ACHN (cell line): Measurements from ENCODE around the gene DPP6.

Experiments
- DNase-seq: peaks from one replicate; pipeline ENCODE4 v3.0.0-alpha.2; 2015
- in situ Hi-C: cut with HindIII; loops from 2 replicates; pipeline ENCODE4 v1.10.0; 2017; ENCODE audit warnings: low sequenced_read_pairs, low pct_ligation_motif_present, low pct_unique_long_range_greater_than_20kb

DPP6 gene

DNA sequence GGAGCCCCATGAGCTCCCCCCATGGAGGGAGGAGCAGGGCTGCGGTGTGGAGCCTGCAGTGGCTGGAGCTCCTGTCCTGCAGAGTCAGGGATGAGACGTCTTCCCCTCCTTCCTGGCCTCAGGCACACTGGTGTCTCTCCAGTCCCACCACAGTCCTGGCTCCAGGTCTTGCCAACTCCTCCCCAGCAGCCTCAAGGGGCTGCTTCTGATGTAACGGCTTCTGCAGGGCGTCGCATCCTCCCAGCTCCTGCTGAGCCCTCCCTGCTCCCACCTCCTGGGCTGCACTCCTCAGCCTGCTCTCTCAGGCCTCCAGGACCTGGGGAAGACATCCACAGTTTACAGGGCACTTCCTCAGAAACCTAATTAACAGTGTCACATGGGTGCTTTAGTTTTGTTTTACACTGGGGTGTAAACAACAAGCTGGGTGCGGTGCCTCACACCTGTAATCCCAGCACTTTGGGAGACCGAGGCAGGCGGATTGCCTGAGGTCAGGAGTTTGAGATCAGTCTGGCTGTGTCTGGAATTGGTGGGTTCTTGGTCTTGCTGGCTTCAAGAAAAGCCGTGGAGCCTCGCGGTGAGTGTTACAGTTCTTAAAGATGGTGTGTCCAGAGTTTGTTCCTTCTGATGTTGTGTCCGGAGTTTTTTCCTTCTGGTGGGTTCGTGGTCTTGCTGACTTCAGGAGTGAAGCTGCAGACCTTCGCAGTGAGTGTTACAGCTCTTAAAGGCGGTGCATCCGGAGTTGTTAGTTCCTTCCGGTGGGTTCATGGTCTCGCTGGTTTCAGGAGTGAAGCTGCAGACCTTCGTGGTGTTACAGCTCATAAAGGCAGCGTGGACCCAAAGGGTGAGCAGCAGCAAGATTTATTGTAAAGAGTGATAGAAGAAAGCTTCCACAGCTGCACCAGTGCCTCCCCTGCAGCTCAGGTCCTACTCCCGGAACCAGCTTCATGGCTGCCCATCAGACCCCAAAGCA is 855.7 kb downstream of the DPP6 start:
- DNase-seq, result no peak
- in situ Hi-C loops, result no loop called here

DNA sequence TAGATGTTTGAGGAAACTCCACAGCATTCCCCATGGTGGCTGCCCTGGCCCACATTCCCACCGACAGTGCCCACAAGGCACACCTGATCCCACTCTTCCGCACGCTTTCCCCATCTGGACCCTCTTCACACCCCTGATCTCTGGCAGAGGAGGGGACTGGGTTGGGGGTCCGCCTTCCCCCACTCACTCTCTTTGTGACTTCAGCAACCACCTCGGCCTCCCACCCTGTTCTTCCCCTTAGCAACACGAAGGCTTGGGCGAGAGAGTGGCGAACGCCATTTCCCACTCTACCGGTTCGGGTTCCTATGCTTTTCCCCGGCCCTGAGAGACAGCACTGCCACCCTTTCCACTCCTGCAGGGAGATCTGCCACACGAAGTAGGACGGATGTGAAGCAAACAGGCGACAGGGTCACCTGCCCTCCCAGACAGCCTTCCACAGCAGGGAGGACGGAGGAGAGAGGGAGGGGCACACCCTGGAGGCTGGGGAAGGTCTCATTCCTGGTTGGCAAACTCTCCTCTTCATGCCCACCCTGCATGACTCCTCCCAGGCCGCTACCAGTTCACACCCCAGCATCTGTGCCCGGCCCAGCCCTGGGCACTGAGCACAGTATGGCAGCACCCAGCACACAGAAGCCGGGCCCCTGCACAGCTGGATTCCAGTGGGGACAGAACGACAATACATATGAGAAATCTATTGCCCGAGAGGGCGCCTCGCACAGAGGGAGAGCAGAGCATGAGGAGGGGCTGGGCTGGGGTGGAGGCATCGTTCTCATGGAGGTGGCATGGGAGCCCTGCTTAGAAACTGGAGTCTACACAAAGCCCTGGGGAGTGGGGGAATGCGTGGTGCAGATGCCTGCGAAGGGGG is 857.3 kb downstream of the DPP6 start:
- no peak for DNase-seq
- in situ Hi-C loops, result no loop called here

DNA sequence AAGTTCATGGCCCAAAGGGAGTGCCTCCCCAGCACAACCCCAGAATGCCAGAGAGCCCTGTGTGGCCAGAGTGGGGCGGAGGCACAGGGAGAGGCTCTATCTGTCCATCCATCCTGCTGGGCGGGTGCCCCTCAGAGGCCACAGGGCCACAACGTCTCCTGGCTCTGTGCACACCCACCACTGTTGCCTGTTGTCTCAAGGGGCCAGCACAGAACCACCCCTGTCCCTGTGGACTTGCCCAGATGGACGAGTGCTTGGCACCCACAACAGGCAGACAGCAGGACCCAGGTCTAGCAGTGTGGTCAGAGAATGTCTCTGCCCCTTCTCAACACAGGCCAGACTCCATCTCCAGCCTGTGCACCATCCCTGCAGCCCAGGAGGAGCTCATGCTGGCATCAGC is 857.9 kb downstream of the DPP6 start:
- no peak for DNase-seq
- in situ Hi-C loops, result no loop called here

DNA sequence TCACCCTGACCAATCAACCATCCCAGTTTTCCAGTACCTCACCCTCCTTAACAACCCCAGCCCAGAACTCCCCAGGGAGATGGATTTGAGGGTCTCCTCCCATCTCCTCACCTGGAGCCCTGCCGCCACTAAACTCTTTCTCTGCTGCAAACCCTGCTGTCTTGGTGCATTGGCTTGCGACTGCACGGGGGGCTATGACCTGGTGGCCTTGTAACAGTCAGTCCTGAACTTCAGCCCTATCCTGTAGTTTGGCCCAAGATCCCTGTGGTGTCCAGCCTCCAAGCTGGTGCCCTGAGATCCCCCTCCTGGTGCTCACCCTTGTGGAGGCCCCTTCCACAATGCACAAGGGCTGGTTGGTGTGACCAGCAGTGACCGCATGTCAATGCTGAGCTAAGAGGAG is 858.8 kb downstream of the DPP6 start:
- in situ Hi-C loops, result no loop called here
- no peak for DNase-seq

DNA sequence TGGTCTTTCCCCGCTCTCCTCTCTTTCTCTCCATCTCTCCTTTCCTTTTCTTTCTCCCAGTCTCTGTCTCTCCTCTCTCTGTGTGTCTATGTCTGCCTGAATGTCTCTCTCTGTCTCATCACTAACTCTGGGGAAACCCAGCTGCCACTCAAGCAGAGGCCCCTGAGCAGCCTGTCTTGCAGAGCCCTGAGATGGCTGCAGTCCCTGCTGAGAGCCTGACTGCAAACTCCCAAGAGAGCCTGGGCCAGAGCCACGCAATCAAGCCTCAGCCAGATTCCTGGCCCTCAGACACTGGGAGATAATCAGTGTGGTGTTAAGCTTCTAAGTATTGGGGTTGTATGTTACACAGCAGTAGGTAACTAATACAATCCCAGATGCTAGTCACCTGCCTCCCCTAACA is 859.2 kb downstream of the DPP6 start:
- no peak for DNase-seq
- in situ Hi-C loops, result no loop called here

DNA sequence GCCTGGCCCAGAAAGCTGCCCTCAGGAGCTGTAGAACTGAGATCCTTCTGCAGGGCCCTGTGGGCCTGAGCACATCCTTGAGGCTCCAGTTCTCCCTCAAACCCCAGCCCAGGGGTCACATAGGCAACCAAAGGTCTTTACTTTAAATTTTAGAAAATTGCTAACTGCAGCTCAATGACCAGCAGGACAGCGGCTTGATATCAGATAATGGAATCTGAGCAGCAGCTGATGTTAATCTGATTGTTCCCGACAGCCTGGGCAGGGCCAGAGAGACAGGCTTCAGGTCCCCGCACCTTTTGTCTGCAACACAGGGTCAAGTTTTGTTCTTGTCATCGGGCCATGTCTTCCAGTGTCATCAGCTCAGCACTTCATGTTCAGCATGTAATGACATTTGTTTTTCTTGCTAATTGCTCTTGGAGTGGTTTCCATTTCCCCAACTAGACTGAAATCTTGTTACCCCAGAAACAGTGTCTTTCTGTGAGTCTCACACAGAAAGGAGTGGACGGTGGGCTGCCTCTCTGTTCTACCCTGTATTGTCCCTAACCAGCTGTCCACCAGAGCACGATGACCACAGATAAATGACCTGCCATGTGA is 859.8 kb downstream of the DPP6 start:
- no peak for DNase-seq
- in situ Hi-C loops, result no loop called here

DNA sequence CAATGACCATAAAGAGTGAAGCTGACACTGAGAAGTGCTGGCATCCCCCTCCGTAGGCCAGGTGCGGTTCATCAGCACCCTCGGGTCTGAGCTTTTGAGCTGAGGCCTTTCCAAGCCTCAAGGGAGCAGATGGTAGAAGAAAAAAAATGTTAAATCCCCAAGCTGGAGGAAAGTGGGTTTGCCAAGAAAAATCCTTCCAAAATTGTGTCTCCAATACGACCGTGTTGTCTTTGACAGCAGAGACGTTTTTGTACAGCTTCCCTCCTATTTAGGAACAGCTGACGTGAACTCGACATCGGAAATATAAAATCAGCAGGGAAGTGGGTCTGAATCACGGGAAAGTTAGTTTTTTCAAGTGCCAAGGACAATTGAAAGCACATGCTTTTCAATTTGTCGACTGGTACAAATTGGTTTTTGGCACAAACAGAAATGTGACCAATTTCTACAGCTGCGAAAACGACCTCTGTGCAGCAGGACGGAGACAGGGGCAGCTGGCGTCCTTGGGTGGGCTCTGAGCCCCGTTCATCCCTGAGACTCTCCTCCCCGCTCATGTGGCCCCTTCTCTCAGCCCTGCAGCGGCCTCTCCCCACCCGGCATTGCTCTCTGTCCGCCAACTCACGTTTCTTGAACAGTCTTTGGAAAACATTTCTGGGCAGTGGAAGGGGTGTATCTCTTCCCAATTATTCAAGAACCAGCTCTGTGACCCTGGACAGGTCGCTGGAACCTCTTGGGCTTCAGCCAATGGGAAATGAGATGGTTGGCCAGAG is 860.9 kb downstream of the DPP6 start:
- no peak for DNase-seq
- in situ Hi-C loops, result no loop called here

DNA sequence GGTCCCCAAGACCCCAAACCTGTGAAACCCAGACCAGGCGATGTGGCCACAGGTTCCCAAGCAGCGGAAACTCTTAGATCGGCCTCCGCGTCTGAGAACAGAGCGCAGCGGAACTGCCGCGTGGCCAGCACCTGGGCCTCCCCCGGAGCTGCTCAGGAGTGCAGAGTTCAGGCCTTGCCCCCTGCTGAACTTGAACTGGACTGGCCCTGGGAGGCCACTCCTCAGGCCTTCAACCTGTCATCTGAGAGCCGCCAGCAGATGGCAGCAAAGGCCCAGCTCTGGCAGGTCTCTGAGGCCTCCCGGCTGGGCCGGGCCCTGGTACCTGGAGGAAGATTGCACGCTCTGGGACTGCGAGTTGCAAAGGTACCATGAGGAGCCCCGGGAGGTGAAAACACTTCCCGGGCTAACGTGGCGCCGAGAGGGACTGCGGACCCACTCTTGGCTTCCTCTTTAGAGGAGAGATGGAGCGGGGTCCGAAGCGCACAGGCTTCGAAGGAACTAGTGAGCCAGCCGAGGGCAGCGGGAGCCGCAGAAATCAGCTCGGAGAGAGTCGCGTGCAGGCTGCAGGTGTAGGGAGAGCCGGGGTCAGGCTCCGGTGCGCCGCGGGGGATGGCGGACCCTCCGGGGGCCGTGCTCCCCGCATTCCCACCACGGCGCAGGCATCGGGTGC is 861.6 kb downstream of the DPP6 start:
- in situ Hi-C loops, result no loop called here
- peak; percentile 79 for DNase-seq

DNA sequence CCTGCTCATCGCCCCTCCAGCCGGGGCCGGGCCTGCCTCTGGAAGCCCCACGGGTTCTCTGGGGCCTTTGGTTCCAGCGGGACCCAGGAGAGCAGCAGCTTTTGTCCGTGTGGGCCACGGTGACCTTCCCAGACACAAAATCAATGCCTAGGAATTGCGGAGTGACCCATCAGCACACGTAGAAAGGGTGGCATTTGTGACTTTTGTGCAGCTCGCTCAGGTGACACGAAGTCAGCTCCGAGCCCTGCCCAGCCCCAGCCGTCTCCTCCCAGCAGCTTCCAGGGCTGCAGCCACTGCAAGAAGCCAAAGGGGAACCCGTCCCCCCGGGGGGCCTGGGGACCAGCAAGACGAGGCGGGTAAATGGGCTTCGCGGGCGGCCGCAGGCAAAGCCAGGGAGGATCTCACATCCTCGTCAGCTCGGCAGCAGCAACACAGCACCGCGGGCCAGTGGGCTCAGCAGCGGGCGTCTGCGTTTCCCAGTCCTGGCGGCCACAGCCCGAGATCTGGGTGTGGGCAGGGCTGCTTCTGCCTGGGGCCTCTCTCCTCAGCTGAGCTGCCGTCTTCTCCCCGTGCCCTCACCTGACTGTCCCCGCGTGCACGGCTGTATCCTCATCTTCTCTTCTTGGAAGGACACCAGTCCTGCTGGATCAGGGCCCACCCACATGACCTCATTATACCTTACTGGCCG is 862.3 kb downstream of the DPP6 start:
- in situ Hi-C loops, result no loop called here

DNA sequence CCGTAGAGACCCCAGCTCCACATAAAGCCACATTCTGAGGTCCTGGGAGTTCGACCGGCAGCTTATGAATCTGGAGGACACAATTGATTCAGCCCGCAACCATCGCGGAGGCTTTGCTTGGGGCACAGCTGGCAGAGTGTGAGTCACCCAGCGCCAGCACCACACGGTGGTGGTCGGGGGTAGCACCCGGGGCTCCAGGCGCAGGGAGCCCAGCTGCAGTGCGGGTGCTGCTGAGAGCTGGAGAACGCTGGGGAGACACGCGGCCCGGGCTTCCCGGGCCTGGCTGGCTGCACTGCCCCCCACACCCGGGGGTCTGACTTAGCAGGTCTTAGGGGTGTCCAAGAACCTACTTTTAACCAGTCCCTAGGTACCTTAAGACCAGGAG is 862.8 kb downstream of the DPP6 start:
- no peak for DNase-seq
- in situ Hi-C loops, result no loop called here

More for the DNA sequence above, 862.3 kb downstream of the DPP6 start:
- no peak for DNase-seq

DNA sequence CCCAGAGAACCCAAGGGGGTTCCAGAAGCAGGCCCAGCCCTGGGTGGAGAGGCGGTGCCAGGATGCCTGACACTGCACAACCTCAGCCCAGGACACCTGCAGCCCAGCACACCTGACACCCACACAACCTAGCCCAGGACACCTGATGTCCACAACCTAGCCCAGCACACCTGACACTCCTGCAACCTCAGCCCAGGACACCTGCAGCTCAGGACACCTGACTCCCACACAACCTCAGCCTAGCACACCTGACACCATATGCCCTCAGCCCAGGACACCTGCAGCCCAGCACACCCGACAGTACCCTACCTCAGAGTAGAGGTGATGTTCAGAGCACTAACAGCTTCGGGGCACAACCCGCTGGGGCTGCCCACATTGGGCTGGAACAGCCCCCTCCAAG is 863.4 kb downstream of the DPP6 start:
- in situ Hi-C loops, result no loop called here
- no peak for DNase-seq

DNA sequence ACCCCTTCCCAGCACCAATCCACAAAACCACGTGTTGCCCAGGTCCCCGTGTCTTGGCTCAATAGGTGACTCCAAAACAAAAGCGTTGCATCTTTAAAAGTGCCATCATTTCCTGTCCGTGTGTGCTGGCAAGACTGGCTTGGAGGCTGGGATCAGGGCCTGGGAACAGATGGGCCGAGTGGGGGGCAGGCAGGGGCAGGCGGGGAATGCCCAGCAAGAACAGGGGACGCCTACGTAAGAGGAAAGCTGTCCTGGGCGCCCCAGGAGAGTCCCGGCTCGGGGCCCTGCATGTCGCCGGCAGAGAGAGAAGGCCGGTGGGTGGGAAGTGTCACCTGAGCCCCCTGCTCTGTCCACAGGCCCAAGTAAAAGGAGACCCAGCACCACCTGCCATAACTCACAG is 864.2 kb downstream of the DPP6 start:
- no peak for DNase-seq
- in situ Hi-C loops, result no loop called here

DNA sequence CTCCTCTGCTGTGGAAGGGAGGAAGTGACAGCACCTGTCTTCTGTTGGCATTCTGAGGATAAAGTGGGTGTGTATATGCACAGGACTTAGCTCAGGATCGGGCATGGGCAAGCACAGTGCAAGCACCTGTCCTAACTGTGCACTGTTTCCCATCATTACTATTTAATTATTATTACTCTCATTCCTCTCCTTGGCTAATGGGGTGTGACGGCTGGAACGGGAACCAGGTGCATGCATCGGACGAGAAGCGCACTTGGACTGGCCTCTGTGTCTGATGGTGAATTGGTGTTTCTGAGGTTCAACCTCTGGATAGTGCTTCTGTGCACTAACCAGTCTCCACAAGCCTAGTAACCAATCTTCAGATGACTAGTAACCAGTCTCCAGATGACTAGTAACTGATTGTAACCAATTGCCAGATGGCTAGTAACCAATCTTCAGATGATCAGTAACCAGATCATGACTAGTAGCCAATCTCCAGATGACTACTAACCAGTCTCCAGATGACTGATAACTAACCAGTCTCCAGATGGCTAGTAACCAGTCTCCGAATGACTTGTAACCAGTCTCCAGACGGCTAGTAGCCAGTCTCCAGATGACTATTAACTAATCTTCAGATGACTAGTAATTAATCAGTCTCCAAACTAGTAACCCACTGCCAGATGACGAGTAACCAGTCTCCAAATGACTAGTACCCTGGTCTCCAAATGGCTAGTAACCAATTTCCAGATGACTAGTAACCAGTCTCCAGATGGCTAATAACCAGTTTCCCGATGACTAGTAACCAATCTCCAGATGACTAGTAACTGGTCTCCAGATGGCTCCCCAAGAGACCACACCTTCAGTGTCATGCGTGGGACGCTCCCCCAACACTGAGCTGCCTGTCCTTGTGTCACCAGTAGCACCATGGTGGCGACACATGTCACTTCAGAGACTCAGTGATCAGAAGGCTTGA is 864.9 kb downstream of the DPP6 start:
- in situ Hi-C loops, result no loop called here
- no peak for DNase-seq

DNA sequence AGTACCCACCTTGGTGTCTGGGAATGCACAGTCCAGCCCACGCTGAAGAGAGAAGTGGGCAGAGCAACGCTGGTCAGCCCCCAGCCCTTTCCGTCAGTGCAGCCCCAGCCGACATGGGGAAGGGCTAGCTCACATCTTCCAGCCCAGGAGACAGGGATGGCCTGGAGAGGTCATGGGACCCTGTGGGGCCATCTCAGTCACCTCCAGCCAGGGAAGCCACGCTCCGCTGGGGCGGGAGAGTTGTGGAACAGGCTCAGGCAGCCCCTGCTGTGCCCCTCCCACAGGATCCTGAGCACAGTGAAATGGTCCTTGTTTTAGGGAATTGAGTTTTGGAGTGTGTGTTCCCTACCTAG is 865.6 kb downstream of the DPP6 start:
- DNase-seq, result no peak
- in situ Hi-C loops, result no loop called here

DNA sequence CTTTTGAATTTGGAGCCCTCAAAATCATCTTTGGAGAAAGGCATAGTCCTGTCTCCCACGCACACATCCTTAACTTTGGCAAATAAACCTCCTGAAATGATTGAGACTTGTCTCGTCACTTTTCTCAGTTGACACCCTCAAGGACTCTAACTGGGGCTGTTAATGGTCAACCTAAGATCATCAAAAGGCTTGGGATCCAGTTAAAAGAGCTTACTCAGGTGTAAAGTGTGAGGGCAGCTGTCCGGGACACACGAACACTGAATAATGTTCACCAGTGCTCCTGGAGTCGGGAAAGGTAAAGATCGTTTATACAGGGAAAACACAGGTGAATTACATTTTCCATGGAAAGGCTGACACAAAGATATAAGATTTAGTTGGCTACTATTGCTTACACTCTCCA is 866.1 kb downstream of the DPP6 start:
- no peak for DNase-seq
- in situ Hi-C loops, result no loop called here

DNA sequence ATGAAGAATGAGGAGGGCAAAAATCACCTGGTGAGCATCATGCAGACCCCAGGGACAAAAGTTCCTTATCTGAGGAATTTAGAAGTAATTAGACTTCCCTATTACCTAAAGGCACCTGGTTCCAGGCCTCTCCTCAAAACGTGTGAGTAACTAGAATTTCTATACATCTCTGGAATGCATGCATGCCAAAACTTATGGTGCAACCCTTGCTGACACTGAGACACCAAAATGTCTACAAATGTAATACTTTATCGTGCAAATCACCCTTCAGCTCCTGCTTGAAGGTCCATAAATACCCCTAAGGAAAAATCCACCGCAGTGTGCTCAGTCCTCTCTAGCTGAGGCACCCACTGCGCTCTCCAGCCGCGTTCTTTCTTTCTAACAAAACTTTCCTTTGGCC is 866.5 kb downstream of the DPP6 start:
- in situ Hi-C loops, result no loop called here
- no peak for DNase-seq
